GM18868 (cell line): Measurements from ENCODE around the gene NOL4L.

Source experiments
- ATAC-seq: cut with Tn5 transposase; IDR thresholded peaks from one replicate; pipeline ENCODE4 v1.9.1; 2021; ENCODE audit warnings: mild to moderate bottlenecking, moderate library complexity; ENCODE audit not compliant: unreplicated experiment

NOL4L gene

DNA sequence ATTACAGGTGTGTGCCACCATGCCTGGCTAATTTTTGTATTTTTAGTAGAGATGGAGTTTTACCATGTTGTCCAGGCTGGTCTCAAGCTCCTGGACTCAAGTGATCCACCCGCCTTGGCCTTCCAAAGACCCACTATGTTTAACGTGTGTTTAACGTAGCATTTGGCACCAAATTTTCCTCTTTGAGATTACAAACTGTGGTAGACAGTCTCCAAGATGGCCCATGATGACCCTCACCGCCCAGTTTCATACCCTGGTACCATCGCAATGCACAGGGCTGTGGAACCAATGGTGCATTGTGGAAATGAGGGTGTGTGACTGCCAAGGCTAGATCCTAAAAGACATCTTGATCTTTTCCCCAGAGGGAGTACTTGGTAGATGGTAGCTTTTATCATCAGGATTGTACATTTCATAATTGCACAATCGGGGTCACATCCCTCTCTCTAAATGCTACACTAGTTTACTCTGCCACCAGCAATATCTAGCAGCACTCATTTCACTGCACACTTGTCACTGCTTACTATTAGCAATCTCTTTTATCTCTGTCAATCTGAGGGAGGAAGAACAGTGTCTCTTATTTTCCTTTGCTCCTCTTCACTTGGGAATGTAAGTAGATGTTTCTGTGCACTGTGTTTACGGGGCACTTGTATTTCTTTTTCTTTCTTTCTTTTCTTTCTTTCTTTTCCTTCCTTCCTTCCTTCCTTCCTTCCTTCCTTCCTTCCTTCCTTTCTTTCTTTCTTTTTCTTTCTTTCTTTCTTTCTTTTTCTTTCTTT, 96.9 kb downstream of the NOL4L start:
- ATAC-seq, result no peak

DNA sequence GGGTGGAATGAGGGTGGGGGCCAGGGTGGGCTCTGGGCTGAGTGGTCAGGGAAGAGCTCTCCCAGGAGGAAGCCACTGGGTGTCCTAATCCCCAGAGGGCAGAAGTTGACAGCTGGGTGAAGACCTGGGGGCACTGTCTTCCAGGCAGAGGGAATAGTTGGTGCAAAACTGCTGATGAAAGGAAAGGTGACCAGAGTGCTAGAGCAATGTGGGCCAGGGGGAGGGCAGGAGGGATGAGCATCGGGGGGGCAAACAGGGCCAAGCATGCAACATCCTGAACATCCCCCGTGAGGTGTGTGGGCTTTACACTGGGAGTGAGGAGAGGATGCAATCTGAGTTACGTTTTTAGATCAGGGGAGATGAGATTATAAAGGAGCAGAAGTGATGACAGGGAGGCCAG, 97.8 kb downstream of the NOL4L start:
- ATAC-seq, result no peak

DNA sequence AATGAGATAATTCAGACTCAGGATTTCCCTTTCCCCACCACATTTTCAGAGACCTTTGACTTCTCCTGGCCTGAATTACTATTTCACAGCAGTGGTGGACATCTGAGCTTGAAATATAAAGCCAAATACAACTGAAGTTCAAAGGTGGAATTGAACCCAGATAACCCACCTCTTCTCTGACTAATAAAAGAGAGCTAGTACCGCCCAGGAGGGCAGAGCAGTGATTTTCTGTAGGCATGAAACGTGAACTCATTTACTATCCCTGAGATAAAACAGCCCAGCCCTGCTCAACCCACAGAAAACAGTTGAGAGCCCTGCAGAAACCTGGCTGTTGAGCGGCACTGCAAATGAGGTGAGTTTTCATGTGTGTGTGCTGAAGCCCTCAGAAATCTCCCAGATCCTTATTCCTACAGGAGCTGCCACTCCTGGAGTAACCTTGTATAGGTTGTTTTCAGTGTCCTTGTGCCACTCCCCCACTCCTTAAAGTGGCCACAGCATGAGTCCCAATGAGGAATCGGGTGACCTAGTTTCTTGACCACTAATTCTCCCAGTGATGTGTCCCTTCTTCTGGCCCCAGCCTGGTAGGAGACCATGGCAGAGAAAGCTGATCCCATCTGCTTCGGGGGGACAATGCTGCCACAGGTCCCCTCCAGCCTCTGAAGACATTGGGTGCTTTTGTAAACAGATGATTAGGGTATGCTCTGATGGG, 99.2 kb downstream of the NOL4L start:
- no peak for ATAC-seq

DNA sequence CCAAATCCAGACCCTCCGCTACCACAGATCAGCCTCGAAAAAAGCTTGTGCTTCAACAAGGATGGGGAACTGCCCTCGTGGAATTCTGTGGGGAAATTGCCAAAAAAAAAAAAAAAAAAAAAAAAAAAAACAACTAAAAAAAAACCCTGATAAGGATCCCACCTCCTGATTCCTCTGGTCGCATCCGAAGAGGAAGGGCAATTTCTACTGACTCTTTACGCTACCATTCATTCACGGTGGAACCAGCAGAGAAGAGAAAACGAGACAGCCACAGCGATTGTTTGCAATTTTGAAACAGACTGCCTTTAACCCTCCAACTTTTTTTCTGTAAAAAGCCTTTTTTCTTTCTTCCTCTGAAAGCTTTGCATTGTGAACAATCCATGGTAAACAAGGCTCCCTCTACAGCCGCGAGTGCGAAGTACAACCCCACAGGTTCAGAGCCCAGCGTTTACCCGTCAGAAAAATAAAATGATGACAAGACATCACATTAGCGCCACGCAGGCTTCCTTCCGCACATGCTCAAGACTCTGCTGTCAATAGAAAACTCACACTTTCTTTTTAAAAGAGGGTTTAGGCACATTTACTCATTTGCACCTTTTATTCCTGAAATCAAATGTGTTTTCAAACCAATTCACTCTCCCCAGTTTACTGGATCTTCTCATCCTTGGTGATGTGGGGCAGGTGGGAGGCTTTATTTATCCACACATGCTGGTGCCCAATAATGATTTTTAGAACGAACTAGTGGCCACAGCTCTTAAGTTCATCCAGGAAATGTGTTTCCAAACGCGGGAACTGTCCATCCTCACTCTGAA, 100.0 kb downstream of the NOL4L start:
- no peak for ATAC-seq

DNA sequence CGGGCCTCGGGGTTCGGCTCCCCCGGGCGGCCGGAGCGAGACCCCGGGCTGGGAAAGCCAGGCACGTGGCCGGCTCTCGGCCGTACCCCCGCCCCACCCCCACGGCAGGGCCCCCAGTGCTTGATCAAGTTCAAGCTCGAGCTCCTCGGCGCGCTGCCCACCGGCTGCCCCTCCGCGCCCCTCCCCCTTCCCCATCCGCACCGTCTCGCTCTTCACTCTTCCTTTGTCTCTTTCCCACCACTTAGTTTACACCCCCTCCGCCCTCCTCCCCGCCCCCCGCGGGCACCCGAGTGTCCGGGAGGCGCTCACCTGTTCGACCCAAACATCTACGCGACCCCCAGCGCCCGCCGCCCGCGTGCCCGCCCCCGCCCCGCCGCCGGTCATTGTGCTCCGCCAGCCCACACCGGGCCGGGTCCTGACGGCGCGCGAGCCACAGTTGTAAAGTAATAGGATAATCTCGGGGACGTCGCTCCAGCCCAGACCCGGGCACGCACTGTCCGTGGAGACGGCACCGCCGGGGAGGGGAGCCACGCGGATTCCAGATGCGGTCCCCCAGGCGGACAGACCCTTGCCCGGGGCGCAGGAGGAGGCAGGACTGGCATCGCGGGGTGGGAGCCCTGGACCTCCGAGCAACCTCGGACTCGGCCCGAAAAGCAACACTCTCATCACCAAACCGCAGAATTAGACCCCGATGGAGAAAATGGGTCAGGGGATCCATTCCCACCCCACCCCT, 100.7 kb downstream of the NOL4L start:
- no peak for ATAC-seq

DNA sequence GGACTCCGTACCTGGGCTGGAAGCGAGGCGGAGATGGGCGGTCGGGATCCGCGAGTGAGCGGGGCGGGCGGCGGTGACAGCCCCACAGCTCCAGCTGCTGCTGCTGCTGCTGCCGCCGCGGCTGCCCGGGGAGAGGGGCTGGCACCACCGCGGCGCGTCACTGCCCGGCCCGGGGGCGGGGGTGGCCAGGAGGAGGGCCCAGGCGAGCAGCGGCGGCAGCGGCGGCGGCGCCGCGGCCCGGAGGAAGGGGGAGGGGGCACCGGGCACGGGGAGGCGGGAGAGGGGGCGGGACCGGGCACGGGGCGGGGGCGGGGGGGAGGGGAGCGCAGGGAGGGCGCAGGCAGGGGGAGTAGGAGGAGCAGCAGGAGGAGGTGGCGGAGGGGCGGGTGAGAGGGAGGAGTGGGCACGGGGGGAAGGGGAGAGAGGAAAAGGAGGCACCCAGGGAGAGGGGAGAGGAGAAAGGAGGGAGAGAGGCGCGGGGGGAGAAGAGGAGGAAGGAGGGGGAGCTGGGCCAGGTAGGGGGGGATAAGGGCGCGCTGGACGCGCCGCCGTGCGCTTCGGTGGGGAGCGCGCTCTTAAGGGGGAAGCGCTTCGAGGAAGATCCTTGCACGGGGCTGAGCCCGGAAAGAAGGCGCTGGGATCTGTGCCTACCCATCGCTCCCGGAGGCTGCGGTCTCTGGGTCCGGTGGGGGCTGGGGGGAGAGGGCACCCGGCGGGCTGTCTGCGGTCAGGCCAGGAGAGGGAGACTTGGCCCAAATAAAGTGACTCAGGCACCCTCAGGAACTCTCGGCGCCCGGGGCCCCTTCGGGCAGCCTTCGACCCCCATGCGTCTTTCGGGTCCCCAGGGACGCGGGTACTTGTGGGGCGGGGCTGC, 101.5 kb downstream of the NOL4L start:
- ATAC-seq, result no peak

DNA sequence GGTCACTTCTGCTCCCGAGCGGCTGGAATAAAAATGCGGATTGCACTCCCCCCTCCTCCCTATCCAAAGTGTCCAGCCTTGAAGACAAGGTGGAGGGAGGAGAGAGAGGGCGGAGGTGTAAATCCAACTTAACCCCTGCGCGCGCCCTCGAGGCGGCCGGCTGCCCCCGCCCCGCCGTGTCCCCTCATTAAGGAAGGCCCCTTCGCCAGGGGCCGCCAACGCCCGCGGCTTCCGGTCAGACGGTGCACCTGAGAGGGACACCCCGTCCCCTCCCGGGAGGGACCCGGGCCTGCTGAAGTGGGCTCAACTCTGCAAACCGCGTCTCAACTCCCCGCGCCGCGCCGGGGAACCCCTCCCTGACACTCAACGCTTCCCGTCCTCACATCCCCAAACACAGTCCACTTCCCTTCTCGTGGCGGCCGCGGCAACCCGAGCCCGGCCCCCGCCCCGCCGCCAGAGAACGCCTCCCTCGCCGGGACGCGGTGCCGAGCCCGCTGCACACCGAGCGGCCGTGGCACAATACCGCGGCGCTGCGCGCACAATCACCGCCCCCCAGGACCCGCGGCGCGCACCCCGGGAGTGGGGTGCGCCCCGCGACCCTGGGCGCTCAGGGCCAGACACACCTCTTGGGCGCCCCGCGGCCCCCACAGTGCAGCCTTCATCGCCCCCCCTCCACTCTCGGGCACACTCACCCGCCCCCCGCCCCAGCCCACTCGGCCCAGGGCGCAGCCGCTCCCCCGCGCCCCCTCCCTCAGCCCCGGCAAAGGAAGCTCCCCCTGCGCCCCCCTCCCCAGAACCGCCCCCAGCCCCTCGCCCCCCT, 102.5 kb downstream of the NOL4L start:
- ATAC-seq, result no peak

DNA sequence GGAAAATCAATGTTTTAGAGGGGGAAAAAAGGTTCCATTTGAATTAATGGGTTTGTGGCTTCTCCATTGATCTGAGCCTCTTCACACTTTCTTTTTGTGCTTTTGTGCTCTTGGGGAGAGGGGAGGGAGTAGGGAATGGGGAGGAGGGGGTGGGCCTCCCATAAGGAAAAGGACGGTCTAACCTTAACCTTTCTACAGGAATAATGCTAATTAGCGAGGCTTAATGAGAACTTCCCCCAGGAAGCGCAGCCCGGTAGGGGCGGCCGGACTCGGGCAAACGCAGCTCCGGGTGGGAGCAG, 103.0 kb downstream of the NOL4L start:
- no peak for ATAC-seq

DNA sequence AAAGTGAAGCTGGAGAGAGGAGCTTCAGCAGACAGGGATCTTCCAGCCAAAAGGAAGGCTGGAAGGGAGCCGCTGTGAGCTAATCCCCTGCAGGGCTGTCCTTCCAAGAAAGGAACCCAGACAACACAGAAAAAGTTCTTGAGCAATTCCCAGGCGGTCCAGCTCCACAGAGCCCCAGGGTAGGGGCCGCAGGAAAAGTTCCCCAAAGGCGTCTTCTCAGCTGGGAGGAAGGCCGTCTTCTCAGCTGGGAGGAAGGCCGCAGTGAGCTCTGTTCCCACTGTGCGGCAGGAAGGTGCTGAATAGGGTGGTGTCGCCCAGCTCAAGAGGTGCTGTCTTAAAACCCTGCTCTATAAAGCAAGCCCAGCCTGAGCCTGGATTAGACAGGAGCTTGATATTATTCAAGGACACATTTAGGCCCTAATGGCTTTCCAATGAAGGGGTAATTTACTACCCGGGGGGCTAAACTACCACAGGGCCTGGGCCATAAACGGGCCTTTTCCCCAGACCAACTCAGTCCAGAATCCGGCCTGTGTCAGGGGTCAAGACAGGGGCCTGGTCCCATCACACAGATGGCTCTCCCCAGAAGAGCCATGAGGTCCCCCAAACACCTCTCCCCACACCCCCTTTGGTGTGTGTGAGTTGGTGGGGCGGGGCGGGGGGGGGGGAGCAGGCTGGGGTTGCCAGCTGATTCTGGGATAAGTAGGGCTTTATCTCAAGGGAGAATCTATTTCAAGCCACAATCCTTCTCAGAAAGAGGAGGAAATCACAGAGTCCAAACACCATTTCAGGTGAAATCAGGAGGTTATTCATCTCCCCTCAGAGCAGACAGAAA, 103.6 kb downstream of the NOL4L start:
- ATAC-seq, result no peak

DNA sequence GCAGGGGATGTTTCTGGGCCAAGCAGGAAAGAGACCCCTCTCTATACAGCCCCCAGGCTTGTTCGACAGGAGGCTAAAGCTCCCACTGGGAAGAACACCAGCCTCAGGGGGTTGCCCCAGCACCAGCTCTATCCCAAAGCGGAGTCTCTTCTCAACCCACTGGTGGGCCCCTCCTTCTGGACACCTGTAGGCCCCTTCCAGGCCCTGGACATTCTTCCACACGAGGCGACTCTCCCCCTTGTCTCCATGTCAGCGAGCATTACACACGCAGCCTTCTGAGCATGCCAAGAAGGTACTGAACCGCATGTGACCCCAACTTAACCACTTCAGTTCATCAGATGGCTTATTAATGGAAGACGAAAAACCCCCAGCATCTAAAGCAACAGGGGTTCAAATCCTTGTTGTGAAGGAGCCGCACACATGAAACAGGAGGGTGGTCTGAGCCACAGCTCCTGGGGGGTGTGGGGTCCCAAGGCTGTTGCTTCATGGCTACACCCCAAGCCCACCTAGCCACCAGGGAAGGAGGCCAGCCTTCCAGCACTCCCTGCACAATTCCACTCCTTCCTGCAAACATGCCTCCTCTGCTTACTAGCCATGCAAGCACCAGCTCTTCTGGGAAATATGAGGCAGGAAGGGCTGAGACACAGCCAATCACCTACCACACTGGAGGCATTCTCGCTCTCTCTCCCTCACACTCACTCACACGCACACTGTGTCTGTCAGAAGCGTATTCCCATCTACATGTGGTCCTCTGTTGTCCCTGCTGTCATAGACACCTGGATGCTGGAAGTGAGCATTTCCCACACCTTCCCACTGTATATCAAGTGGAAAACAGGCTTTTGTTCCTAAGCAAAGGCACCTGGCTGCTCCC, 104.5 kb downstream of the NOL4L start:
- no peak for ATAC-seq

DNA sequence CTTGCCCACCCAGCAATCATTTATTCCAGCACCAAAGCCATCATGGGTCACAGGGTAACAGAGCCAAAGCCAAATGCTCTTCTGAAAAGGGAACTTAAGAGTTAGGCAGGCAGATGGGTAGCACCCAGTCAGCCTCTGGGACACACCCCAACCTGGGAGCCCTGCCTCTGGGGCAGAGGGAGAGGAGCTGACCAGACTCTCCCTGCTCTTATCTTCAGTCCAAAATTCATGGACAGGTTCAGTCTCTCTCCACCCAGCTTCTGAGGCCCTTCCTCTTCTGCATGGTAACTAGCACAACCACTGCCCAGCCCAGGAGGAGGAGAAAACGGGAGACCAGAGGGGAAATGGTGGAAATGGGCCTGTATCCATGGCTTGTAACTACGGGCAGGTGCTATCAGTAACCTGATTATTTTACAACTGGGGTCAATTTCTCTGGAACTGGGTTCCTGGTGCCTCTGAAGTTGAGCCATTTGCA, 105.4 kb downstream of the NOL4L start:
- ATAC-seq, result no peak

DNA sequence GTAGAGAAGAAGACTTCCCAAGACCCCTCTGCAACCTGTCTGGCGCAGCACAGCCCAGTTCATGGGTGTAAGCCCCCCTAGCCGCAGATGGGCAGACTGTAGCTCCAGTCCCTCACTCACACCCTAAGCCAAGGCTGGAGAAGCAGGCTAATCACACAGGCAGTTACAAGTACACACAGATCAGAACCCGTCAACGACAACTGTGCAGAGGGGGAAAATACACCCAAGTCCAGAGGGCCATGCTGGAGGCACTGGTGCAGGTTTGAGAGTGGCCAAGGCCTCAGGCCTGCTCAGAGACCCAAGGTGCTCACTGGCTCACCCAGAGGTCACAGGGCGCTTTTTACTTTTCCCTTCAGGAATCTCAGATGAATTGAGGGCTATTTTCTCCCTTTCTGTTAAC, 106.1 kb downstream of the NOL4L start:
- no peak for ATAC-seq

DNA sequence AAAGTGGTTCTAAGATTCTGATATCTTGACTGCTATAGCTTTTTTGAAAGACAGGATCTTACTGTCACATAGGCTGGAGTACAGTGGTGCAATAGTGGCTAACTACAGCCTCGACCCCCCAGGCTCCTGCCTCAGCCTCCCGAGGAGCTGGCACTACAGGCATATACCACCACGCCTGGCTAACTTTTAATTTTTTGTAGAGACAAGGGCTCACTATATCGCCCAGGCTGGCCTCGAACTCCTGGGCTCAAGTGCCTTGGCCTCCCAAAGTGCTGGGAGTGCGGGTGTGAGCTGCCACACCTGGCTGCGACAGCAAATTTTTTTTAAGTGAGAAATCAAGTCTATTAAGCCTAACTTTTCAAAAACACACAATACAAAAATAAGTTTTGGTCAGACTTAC, 106.6 kb downstream of the NOL4L start:
- ATAC-seq, result no peak

DNA sequence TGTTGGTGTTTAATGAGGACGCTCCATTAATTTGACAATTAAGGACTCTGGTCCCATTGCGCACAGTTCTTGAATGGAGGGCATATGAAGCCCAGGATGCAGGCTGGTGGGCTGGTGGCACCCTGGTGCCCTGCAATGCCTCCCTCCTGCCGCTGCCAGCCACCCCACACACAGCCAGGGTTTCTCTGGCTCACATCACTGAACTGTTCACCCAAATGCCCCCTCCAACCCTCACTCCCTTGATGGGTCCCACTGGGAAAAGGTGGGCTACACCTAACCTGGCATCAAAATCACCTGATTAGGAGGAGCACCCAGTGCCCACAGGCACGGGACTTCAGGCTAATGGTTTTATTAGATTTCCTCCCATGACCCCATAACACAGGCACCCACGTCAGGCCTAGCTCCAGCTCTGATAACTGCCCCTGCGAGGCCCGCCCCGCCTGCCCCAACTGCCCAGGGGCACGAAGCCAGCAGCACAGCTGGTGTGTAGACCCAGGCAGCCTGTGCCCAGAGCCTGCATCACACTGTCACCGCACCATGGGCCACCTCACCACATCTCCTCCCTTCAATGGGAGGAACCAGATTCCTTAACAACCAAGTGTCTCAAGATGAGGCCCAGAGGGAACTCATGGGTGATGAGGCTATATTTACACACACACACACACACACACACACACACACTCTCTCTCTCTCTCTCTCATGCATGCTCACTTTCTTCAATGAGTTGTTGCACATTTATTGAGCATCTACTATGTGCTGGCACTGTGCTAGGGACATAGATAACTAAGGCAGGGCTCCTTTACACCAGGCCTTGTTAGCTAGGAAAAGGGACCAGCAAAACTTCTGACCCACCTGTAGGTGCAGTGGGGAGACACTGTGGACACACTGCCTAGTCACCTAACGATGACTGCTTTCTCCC, 107.3 kb downstream of the NOL4L start:
- no peak for ATAC-seq

DNA sequence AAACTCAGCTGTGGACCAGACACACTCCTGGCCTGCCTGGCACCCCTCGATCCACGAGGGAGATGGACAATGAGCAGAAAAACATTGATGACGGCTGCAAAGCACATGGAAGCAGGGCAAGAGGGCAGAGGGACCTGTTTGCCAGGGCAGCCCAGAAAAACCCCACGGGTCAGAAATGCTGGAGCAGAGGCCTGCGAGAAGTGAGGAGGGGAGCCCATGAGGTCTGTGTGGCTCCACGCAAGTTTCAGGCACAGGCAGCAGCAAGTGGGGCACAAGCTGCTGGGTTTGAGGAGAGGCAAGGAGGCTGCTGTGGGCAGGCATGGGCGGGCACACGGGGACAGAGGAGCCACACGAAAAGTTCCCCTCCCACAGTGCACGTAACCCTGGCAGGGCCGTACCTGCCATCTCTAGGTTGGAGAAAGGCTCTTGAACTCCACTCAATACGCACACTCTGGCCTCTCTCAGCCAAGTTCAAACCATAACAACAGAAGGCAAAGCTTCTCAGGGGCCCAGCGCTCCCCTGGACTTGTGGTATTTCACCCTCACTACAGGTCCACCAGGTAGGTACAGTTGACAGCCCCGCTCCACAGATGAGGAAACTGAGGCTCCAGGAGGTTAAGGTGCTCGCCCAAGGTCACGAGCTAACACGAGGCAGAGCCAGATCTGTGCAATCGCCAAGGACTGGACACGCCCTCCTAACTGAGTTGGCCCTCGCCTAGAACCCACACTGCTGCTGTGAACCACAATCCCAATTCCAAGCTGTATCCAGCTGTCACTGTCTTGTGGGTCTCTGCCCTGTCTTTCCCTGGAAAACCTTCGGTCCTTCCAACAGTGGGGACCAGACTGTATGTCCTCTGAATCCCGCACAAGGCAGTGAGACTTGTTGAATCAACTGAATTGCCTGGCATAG, 108.2 kb downstream of the NOL4L start:
- no peak for ATAC-seq
